Measurements from ENCODE around the gene MAGED4.
"Not testable (repeated sequence)": the region's sequence is repeated elsewhere in the genome, so short reads cannot be mapped to it uniquely, and the experiment has no call there.

MAGED4 gene, protein sequence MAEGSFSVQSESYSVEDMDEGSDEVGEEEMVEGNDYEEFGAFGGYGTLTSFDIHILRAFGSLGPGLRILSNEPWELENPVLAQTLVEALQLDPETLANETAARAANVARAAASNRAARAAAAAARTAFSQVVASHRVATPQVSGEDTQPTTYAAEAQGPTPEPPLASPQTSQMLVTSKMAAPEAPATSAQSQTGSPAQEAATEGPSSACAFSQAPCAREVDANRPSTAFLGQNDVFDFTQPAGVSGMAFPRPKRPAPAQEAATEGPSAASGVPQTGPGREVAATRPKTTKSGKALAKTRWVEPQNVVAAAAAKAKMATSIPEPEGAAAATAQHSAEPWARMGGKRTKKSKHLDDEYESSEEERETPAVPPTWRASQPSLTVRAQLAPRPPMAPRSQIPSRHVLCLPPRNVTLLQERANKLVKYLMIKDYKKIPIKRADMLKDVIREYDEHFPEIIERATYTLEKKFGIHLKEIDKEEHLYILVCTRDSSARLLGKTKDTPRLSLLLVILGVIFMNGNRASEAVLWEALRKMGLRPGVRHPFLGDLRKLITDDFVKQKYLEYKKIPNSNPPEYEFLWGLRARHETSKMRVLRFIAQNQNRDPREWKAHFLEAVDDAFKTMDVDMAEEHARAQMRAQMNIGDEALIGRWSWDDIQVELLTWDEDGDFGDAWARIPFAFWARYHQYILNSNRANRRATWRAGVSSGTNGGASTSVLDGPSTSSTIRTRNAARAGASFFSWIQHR

DNA sequence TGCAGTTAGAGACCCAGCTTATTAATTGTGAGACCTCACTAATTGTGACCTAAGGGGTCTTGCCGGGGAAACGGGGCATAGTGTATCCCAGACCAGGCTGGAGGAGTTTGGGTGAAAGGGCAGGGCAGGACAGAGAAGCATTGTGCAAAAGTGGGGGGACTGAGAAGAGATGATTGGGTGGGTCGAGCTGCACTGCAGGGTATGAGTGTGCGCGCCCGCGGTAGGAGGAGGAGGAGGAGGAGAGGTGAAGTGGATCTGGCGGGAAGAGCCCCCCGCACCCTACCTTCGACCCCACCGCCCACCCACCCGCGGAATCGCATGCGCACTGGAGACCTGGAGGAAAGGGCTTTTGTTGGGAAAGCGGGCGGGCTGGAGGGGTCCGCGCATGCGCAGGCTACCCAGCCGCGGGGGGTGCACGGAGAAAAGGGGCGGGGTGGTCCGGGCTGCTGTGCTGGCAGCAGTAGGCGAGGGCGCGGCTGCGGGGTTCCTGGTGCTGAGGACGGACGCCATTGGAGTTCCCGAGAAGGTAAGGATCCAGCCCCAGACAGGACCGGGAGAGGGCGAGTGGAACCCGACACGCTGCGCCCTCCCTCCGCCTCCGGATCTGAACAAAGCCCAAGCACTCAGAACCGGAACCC lies at the start of gene MAGED4:
TSS of gene MAGED4 (plus strand) at position 449 of the 638 bp plus-strand sequence. CDS start 1,035 bp downstream, outside the sequence.
- DNase-seq = not testable (repeated sequence)

DNA sequence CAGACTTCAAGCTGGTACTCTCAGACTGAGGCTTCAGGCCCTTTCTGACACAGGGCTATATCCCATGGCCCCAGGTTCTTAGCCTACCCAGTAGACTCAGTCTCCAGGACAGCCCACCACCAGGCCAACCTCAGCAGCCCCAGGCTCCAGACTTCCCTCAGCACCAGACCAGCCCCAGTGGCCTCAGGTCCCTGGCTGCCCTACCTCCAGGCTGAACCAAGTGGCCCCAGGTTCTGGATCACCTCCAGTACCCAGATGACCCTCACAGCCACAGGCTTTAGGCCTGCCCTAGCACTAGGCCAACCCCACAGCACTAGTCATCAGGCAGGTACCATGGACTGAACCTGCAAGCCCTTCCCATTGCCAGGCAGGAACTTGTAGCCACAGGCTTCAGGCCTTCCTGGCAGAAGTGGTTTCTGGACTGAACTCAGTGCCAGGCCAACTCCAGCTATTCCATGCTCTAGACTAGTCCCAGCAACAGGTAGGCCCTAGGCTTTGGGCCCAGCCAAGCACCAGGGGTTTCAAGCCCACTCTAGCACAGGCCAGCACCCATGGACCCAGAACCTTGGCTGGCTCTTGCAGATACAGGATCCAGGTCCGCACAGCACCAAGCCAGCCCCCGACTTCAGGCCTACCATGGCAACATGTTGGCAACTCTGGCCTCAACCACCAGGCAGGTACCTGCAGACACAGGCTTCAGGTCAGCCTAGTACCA lies 45.7 kb upstream of the MAGED4 start:
- DNase-seq = no peak

DNA sequence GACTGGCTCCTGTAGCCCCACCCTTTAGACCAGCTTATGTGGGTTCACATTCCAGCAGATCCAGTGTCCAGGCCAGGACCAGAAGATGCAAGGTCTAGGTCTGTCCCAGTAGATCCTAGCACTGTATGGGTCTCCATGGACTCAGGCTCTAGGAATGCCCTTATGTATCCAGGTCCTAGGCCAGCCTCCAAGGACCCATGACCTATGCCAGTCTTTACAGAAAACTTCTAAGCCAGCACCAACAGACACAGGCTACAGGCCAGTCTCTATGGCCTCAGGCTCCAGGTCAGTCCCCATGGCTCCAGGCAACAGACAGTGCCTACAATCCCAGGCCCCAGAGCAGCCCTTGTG lies 45.2 kb upstream of the MAGED4 start:
- no peak for DNase-seq

DNA sequence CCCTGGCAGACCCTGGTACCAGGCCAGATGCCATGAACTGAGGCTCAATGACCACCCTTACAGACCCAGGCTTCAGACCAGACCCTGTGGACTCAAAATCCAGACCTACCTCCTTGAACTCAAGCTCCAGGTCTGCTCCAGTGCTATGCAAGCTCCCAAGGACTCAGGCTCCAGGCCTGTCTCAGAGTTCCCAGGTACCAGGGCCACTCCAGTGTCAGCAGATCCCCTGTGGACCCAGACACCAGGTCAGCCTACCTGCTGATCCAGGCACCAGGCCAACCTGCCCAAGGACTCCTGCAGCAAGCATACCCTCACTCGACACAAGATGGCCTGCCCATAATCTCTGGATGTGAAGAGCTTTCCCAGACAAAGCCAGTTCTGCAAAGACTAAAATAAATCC lies 44.7 kb upstream of the MAGED4 start:
- DNase-seq = no peak

DNA sequence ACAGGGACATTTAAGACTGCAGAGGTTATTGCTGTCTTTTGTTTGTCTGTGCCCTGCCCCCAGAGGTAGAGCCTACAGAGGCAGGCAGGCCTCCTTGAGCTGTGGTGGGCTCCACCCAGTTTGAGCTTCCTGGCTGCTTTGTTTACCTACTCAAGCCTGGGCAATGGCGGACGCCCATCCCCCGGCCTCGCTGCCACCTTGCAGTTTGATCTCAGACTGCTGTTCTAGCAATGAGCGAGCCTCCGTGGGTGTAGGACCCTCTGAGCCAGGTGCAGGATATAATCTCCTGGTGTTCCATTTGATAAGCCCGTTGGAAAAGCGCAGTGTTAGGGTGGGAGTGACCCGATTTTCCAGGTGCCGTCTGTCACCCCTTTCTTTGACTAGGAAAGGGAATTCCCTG lies 34.0 kb upstream of the MAGED4 start:
- DNase-seq = not testable (repeated sequence)

DNA sequence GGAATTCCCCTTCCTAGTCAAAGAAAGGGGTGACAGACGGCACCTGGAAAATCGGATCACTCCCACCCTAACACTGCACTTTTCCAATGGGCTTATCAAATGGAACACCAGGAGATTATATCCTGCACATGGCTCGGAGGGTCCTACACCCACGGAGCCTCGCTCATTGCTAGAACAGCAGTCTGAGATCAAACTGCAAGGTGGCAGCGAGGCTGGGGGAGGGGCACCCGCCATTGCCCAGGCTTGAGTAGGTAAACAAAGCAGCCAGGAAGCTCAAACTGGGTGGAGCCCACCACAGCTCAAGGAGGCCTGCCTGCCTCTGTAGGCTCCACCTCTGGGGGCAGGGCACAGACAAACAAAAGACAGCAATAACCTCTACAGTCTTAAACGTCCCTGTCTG lies 24.5 kb upstream of the MAGED4 start:
- DNase-seq = not testable (repeated sequence)

DNA sequence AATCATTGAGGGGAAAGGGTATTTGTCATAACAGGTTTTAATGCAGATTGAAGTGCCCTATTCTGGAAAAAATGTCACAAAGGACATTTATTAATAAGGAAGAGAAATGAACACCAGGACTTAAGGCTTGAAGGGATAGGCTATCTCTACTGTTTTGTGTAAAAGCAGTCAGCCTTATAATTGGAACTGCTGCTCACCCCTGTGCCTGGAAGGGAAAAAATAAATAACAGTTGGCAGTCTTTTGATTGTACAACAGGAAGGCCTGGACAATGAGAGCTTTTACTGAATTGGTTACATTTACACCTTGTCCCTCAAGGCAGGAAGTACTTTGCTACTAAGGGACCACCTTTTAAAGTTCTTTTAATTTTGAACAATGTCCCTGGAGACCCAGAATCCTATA lies 17.8 kb upstream of the MAGED4 start:
- DNase-seq = no peak

DNA sequence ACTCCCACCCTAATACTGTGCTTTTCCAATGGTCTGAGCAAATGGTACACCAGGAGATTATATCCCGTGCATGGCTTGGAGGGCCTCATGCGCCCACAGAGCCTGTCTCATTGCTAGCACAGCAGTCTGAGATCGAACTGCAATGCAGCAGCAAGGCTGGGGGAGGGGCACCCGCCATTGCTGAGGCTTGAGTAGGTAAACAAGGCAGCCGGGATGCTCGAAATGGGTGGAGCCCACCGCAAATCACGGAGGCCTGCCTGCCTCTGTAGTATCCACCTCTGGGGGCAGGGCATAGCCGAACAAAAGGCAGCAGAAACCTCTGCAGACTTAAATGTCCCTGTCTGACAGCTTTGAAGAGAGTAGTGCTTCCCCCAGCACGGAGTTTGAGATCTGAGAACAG lies 13.6 kb upstream of the MAGED4 start:
- DNase-seq = not testable (repeated sequence)

DNA sequence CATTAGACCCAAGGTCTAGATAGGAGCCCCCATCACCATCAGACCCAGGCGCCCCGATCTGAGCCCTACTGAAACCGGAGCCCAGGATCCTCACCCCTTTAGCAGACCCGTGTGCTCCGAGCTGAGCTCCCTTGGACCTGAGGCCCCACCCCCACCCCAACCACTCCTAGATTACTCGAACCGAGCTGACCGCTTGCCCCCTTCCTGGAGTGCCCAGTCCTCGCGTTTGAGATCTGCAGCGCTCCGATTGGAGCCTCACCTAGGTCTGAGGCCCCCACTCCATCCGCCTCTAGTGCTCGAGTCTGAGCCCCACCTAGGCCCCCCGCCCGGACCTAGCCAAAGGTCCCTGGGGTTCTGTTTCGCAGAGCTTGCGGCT lies 378 bp downstream of the MAGED4 start:
- not testable (repeated sequence) for DNase-seq

DNA sequence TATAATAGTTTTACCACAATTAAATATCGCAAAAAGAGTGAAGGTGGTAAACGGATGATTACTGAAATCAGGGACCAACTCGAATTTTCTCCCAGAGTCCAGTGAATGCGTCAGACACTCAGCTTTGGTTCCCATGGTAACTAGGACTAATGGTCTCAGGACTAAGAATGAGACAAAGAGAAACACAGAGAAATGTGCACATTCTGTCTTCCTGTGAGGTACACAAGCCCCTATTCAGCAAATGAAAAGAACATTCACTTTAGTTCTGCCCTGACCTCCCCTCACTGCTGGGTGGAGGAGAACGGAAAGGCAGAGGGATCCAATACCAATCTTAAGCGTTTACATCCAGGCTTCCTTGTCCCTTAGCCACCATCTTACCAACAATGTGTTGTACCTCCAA lies 26.7 kb downstream of the MAGED4 start:
- DNase-seq = not testable (repeated sequence)

DNA sequence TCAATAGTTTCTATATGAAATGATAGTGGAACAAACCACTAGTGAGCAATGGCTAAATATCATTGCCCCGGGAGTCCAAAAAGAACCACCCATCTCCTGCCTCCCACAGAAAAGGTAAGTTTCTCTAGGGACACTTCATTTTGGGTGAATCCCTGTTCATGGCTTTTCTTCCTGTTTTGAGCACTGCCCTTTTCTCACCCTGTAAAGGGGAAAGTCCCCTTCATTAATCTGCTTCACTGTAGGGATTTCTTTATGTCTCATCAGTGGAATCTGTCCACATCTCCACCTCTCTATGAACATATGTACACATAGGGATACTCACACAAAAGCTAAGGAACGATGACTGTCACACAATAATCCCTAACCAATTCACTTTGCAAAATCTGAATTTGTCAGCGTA lies 28.6 kb downstream of the MAGED4 start:
- no peak for DNase-seq

DNA sequence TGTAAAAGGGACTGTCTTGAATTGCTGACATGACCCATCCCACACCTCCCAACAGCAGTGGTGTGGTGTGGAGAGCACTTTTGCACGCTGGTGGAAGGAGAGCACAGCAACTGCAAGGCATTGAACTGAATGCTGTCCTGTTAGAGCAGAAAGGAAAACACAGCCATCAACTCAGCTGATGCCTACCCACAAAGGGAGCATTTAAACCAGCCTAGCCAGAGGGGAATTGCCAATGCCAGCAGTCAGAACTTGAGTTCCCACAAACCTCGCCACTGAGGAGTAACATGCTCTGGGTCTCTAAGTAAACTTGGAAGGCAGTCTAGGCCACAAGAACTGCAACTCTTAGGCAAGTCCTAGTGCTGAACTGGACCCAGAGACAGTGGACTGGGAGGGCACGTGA lies 31.9 kb downstream of the MAGED4 start:
- no peak for DNase-seq

DNA sequence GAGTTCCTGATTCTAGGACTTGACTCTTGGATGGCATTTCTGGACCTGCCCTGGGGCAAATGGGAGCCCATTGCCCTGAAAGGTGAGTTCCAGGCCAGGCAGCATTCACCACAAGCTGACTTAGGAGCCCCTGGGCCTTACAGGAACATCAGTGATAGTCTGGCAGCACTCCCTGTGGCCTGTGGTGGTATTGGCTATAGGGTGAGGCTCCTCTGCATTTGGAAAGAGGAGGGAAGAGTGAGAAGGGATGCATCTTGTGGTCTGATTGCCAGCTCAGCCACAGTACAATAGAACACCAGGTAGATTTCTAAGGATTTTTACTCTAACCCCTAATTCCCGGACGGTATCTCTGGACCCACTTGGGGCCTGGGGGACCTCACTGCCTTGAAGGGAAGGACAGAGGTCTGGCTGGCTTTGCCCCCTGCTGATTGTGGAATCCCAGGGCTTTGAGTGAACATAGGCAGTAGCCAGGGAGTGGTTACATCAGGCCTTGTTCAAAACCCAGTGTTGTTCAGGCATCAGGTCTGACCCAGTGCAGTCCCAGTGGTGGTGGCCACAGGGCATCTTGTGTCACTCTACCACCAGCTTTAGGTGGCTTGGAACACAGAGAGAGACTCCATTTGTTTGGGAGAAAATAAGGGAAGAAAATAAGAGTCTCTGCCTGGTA lies 32.9 kb downstream of the MAGED4 start:
- no peak for DNase-seq

DNA sequence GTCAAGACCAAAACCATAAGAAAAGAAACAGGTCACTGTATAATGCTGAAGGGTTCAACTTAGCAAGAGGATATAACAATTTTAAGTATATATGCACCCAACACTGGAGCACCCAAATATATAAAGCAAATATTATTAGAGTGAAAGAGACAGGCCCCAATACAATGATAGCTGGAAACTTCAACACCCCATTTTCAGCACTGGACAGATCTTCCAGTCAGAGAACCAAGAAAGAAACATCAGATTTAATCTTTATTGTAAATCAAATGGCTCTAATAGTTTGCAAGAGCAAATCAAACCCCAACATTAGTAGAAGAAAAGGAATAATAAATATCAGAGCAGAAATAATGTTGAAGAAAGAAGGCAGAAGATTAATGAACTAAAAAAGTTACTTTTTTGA lies 36.2 kb downstream of the MAGED4 start:
- no peak for DNase-seq
